Measurements from ENCODE around the gene SHISA2. TPM values are rescaled to one million over a fixed set of nuclear protein-coding genes. Genes with fewer than 3 reads are reported as not detected.

Gene SHISA2
- polyA plus RNA-seq, 3 donors, result not detected

- TF ChIP-seq, protein P1, sequence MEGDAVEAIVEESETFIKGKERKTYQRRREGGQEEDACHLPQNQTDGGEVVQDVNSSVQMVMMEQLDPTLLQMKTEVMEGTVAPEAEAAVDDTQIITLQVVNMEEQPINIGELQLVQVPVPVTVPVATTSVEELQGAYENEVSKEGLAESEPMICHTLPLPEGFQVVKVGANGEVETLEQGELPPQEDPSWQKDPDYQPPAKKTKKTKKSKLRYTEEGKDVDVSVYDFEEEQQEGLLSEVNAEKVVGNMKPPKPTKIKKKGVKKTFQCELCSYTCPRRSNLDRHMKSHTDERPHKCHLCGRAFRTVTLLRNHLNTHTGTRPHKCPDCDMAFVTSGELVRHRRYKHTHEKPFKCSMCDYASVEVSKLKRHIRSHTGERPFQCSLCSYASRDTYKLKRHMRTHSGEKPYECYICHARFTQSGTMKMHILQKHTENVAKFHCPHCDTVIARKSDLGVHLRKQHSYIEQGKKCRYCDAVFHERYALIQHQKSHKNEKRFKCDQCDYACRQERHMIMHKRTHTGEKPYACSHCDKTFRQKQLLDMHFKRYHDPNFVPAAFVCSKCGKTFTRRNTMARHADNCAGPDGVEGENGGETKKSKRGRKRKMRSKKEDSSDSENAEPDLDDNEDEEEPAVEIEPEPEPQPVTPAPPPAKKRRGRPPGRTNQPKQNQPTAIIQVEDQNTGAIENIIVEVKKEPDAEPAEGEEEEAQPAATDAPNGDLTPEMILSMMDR (IDR thresholded peaks at IDR 0.05), result no peak
- H3K36me3 Mint-ChIP-seq, result peaks cover 0 to 3% of the 10 kb centered on the region in 2 donors
- H3K4me3 Mint-ChIP-seq, result peak overlapping the region in 1 of 2 donors; percentile 13
- WGBS (ENCODE audit: insufficient coverage), result 90% methylated on average over 3 of the region's 6 CpGs
- H3K27ac Mint-ChIP-seq, result no peak overlapping the region
- peaks cover 0 to 4% (median 0%) of the 10 kb centered on the region in 7 donors for H3K9me3 Mint-ChIP-seq
- Histone ChIP-seq H3K79me2 (ENCODE audit: insufficient read depth, low read length) (no peaks in the 10 kb centered on the region), H3K4me2 (replicated peaks; ENCODE audit: extremely low read depth, low read length, poor library complexity, severe bottlenecking) (no peak overlapping the region), H2AFZ (ENCODE audit: insufficient read depth, low read depth, low read length, poor library complexity, severe bottlenecking) (no peak overlapping the region), H3K27me3 (ENCODE audit: control insufficient read depth in 2 of 2, insufficient read depth in 2 of 2, low read length in 2 of 2) (peaks cover 41 to 57% of the 10 kb centered on the region in 2 donors), H3K36me3 (replicated peaks in 1 of 2; ENCODE audit: control insufficient read depth in 1 of 2, insufficient read depth in 2 of 2, low read length in 2 of 2) (no peaks in the 10 kb centered on the region), H3K4me1 (ENCODE audit: control insufficient read depth in 1 of 2, insufficient read depth in 2 of 2, low read length in 2 of 2) (peaks cover 0 to 3% of the 10 kb centered on the region in 2 donors), H3K4me3 (replicated peaks in 1 of 3; ENCODE audit: low read depth in 2 of 3, low read length in 3 of 3) (no peak overlapping the region), H3K9me3 (replicated peaks in 1 of 2; ENCODE audit: control insufficient read depth in 1 of 2, insufficient read depth in 1 of 2, low read length in 2 of 2) (peaks cover 0 to 11% of the 10 kb centered on the region in 2 donors), H4K20me1 (ENCODE audit: insufficient read depth, low read length) (no peaks in the 10 kb centered on the region), H3K9ac (ENCODE audit: insufficient read depth, low read length, poor library complexity, severe bottlenecking) (no peak overlapping the region), H3K27ac (ENCODE audit: low read depth in 1 of 2, low read length in 2 of 2) (no peak overlapping the region)
- peaks cover 42 to 67% (median 46%) of the 10 kb centered on the region in 3 donors for H3K27me3 Mint-ChIP-seq (ENCODE audit: low read depth in 3 of 3)
- H3K4me1 Mint-ChIP-seq, result peaks cover 3% of the 10 kb centered on the region
- intact Hi-C loops (cut with micrococcal nuclease), result no loop called here
- no peak for DNase-seq
These were observed 1.7 kb upstream of the SHISA2 start for GRCh38 chr13:26053418-26053980.

- no peak overlapping the region for H3K4me2 ChIP-seq (replicated peaks; ENCODE audit: extremely low read depth, low read length, poor library complexity, severe bottlenecking)
- H3K4me1 Mint-ChIP-seq, result peaks cover 3% of the 10 kb centered on the region
- WGBS (ENCODE audit: insufficient coverage), result 55% methylated on average over 10 of the region's 10 CpGs
- H3K27me3 ChIP-seq (ENCODE audit: control insufficient read depth in 2 of 2, insufficient read depth in 2 of 2, low read length in 2 of 2), result peaks cover 44 to 68% of the 10 kb centered on the region in 2 donors
- H4K20me1 ChIP-seq (ENCODE audit: insufficient read depth, low read length), result no peaks in the 10 kb centered on the region
- no peak for DNase-seq
- TF ChIP-seq, protein P1 (IDR thresholded peaks at IDR 0.05), result no peak
- peaks cover 0 to 11% of the 10 kb centered on the region in 2 donors for H3K9me3 ChIP-seq (replicated peaks in 1 of 2; ENCODE audit: control insufficient read depth in 1 of 2, insufficient read depth in 1 of 2, low read length in 2 of 2)
- no peak overlapping the region for H3K27ac ChIP-seq (ENCODE audit: low read depth in 1 of 2, low read length in 2 of 2)
- H3K79me2 ChIP-seq (ENCODE audit: insufficient read depth, low read length), result no peaks in the 10 kb centered on the region
- H2AFZ ChIP-seq (ENCODE audit: insufficient read depth, low read depth, low read length, poor library complexity, severe bottlenecking), result no peak overlapping the region
- H3K27ac Mint-ChIP-seq, result no peak overlapping the region
- no peak overlapping the region for H3K9ac ChIP-seq (ENCODE audit: insufficient read depth, low read length, poor library complexity, severe bottlenecking)
- peaks cover 0 to 3% of the 10 kb centered on the region in 2 donors for H3K36me3 Mint-ChIP-seq
- H3K4me3 Mint-ChIP-seq, result peak overlapping the region in 1 of 2 donors; percentile 81
- H3K36me3 ChIP-seq (replicated peaks in 1 of 2; ENCODE audit: control insufficient read depth in 1 of 2, insufficient read depth in 2 of 2, low read length in 2 of 2), result no peaks in the 10 kb centered on the region
- intact Hi-C loops (cut with micrococcal nuclease), result no loop called here
- peaks cover 0 to 4% (median 0%) of the 10 kb centered on the region in 7 donors for H3K9me3 Mint-ChIP-seq
- peaks cover 0 to 3% of the 10 kb centered on the region in 2 donors for H3K4me1 ChIP-seq (ENCODE audit: control insufficient read depth in 1 of 2, insufficient read depth in 2 of 2, low read length in 2 of 2)
- H3K4me3 ChIP-seq (replicated peaks in 1 of 3; ENCODE audit: low read depth in 2 of 3, low read length in 3 of 3), result no peak overlapping the region
- peaks cover 46 to 75% (median 48%) of the 10 kb centered on the region in 3 donors for H3K27me3 Mint-ChIP-seq (ENCODE audit: low read depth in 3 of 3)
These were observed 521 bp upstream of the SHISA2 start for GRCh38 chr13:26052337-26052736.

Data from CD14-positive monocyte (primary cell).